WTC11 (cell line): Measurements from ENCODE around the gene KRT4. TPM values are rescaled to one million over a fixed set of nuclear protein-coding genes. Genes with fewer than 3 reads are reported as not detected.

Source experiments
- ATAC-seq: fragments of 200-7000 bp; cut with Tn5 transposase; 2 replicates; pipeline ENCODE4 v1.10.0; 2021; ENCODE audit warnings: mild to moderate bottlenecking, moderate library complexity
- CTCF ChIA-PET: fragments of 300-600 bp; sonication (Branson Sonifier 250); formaldehyde crosslinking; loops from one replicate; lab custom pipeline; 2021; ENCODE audit warnings: antibody characterized with exemption; lab: Charles Lee
- POLR2A ChIA-PET: fragments of 350-600 bp; sonication (Branson Sonifier 250); formaldehyde crosslinking; loops from one replicate; lab custom pipeline; 2021; ENCODE audit warnings: antibody characterized with exemption; lab: Charles Lee
- DNase-seq: peaks from one replicate; pipeline ENCODE4 v3.0.0; 2021; ENCODE audit warnings: low spot score
- H3K27ac Mint-ChIP-seq: 2 replicates; pipeline ENCODE4 v1.8.0; 2021; ENCODE audit warnings: mixed read lengths
- H3K27me3 Mint-ChIP-seq: 2 replicates; pipeline ENCODE4 v1.8.0; 2021; ENCODE audit warnings: low read depth, mild to moderate bottlenecking, moderate library complexity, mixed read lengths
- H3K36me3 Mint-ChIP-seq: 2 replicates; pipeline ENCODE4 v1.8.0; 2021; ENCODE audit warnings: mixed read lengths
- H3K4me1 Mint-ChIP-seq: 2 replicates; pipeline ENCODE4 v1.8.0; 2022; ENCODE audit warnings: mixed read lengths
- H3K4me3 Mint-ChIP-seq: 2 replicates; pipeline ENCODE4 v1.8.0; 2021; ENCODE audit warnings: mild to moderate bottlenecking, moderate library complexity, mixed read lengths
- H3K9me3 Mint-ChIP-seq: 2 replicates; pipeline ENCODE4 v1.8.0; 2021; ENCODE audit warnings: mixed read lengths
- AFF4 ChIP-seq: sonication (generic); formaldehyde crosslinking; IDR thresholded peaks from 2 replicates; pipeline ENCODE4 v1.8.1; 2023; ENCODE audit warnings: mild to moderate bottlenecking, missing genetic modification reagents, borderline replicate concordance
- ATF6 ChIP-seq: sonication (generic); formaldehyde crosslinking; IDR thresholded peaks from 2 replicates; pipeline ENCODE4 v1.8.1; 2023; ENCODE audit warnings: mild to moderate bottlenecking, missing genetic modification reagents
- CBFB ChIP-seq: sonication (generic); formaldehyde crosslinking; IDR thresholded peaks from 2 replicates; pipeline ENCODE4 v1.8.1; 2022; ENCODE audit warnings: mild to moderate bottlenecking, low read depth, missing genetic modification reagents
- CREM ChIP-seq: sonication (generic); formaldehyde crosslinking; IDR thresholded peaks from 2 replicates; pipeline ENCODE4 v1.8.1; 2022; ENCODE audit warnings: mild to moderate bottlenecking, missing genetic modification reagents, moderate library complexity
- FOXK1 ChIP-seq: sonication (generic); formaldehyde crosslinking; IDR thresholded peaks from 2 replicates; pipeline ENCODE4 v1.8.0; 2022; ENCODE audit warnings: mild to moderate bottlenecking, moderate library complexity, missing genetic modification reagents
- FOXP1 ChIP-seq: sonication (generic); formaldehyde crosslinking; IDR thresholded peaks from 2 replicates; pipeline ENCODE4 v1.8.0; 2022; ENCODE audit warnings: missing genetic modification reagents, mild to moderate bottlenecking, moderate library complexity, borderline replicate concordance
- HMGXB4 ChIP-seq: sonication (generic); formaldehyde crosslinking; IDR thresholded peaks from 2 replicates; pipeline ENCODE4 v1.8.1; 2023; ENCODE audit warnings: mild to moderate bottlenecking, moderate library complexity, missing genetic modification reagents
- JUN ChIP-seq: sonication (generic); formaldehyde crosslinking; IDR thresholded peaks from 2 replicates; pipeline ENCODE4 v1.8.0; 2023; ENCODE audit warnings: mild to moderate bottlenecking, missing genetic modification reagents
- NR3C1 ChIP-seq: sonication (generic); formaldehyde crosslinking; conservative IDR thresholded peaks from 2 replicates; pipeline ENCODE4 v1.8.1; 2023; ENCODE audit warnings: low read depth, mild to moderate bottlenecking, missing genetic modification reagents
- PRDM15 ChIP-seq: sonication (generic); formaldehyde crosslinking; IDR thresholded peaks from 2 replicates; pipeline ENCODE4 v1.8.0; 2022; ENCODE audit warnings: missing genetic modification reagents
- RELA ChIP-seq: sonication (generic); formaldehyde crosslinking; IDR thresholded peaks from 2 replicates; pipeline ENCODE4 v1.8.1; 2022; ENCODE audit warnings: missing genetic modification reagents, mild to moderate bottlenecking, borderline replicate concordance
- RORB ChIP-seq: fragments of 250-450 bp; sonication (Bioruptor Pico); IDR thresholded peaks from 2 replicates; pipeline ENCODE4 v1.9.0; 2021; ENCODE audit warnings: mild to moderate bottlenecking
- TCF7 ChIP-seq: sonication (generic); formaldehyde crosslinking; IDR thresholded peaks from 2 replicates; pipeline ENCODE4 v1.8.0; 2022; ENCODE audit warnings: mild to moderate bottlenecking, low read depth, missing genetic modification reagents, moderate library complexity
- ZBTB21 ChIP-seq: sonication (generic); formaldehyde crosslinking; IDR thresholded peaks from 2 replicates; pipeline ENCODE4 v1.8.1; 2023; ENCODE audit warnings: mild to moderate bottlenecking, missing genetic modification reagents, borderline replicate concordance
- ZMAT4 ChIP-seq: fragments of 250-450 bp; sonication (Bioruptor Pico); IDR thresholded peaks from 2 replicates; pipeline ENCODE4 v1.9.0; 2021; ENCODE audit warnings: mild to moderate bottlenecking
- ZNF121 ChIP-seq: sonication (generic); formaldehyde crosslinking; IDR thresholded peaks from 2 replicates; pipeline ENCODE4 v1.8.0; 2023; ENCODE audit warnings: missing genetic modification reagents
- ZNF232 ChIP-seq: sonication (generic); formaldehyde crosslinking; IDR thresholded peaks from 2 replicates; pipeline ENCODE4 v1.8.0; 2022; ENCODE audit warnings: mild to moderate bottlenecking, missing genetic modification reagents
- ZNF671 ChIP-seq: fragments of 250-450 bp; sonication (Bioruptor Pico); IDR thresholded peaks from 2 replicates; pipeline ENCODE4 v1.8.0; 2021; ENCODE audit warnings: mild to moderate bottlenecking
- ZSCAN18 ChIP-seq: fragments of 250-450 bp; sonication (Bioruptor Pico); IDR thresholded peaks from 2 replicates; pipeline ENCODE4 v2.1.2; 2022; ENCODE audit warnings: mild to moderate bottlenecking, moderate library complexity
- total RNA-seq: library from RNA; stranded (reverse); gene quantifications from 3 replicates; pipeline ENCODE4 v1.2.3, GENCODE V29; 2021

The KRT4 gene
- total RNA-seq, 1 experiment from 2014 or later, result not detected

- no peak for TF ChIP-seq HMGXB4 (CRISPR knock-in tag)
- TF ChIP-seq FOXK1 (CRISPR knock-in tag), result no peak
These were observed 14.2 kb upstream of the KRT4 start (continued) for GRCh38 chr12:52828156-52828555.

GRCh38 chr12:52827499-52828090 lies 13.7 kb upstream of the KRT4 start:
- H3K27me3 Mint-ChIP-seq, result no peaks in the 10 kb centered on the region; the same call in 1 of the 2 replicates
- POLR2A ChIA-PET, result no interaction called here

More at GRCh38 chr12:52827499-52828090, 13.7 kb upstream of the KRT4 start:
- TF ChIP-seq CREM (CRISPR knock-in tag) (no peak), RORB (no peak), NR3C1 (CRISPR knock-in tag) (no peak), CBFB (CRISPR knock-in tag) (no peak), ZNF121 (CRISPR knock-in tag) (no peak), TCF7 (CRISPR knock-in tag) (no peak), ZMAT4 (CRISPR knock-in tag) (no peak), ZNF232 (CRISPR knock-in tag) (no peak), ZNF671 (no peak), PRDM15 (CRISPR knock-in tag) (no peak), AFF4 (CRISPR knock-in tag) (no peak), ATF6 (CRISPR knock-in tag) (no peak), RELA (CRISPR knock-in tag) (no peak), JUN (no peak), ZBTB21 (CRISPR knock-in tag) (no peak), ZSCAN18 (CRISPR knock-in tag) (no peak), FOXP1 (no peak)
- H3K27ac Mint-ChIP-seq, result no peak overlapping the region
- no peak overlapping the region for H3K4me3 Mint-ChIP-seq
- CTCF ChIA-PET, result interaction anchor here (1.5 to 2.2 kb wide), 2 partner anchors 38 to 43 kb away, joined by 4 to 5 read pairs; no protein-coding TSS in a partner anchor
- H3K36me3 Mint-ChIP-seq, result no peaks in the 10 kb centered on the region
- ATAC-seq (no peak; the same call in 1 of the 2 replicates), DNase-seq (no peak)
- peaks cover 7% of the 10 kb centered on the region for H3K4me1 Mint-ChIP-seq
- H3K9me3 Mint-ChIP-seq, result peaks cover 6% of the 10 kb centered on the region
